HUDEP-2 (cell line): ENCODE measurements around the gene MAST4.

ENCODE experiments used
- DNase-seq, 76 experiments: peaks; one replicate each; lab custom pipeline; 2025; ENCODE audit not compliant: unreplicated experiment in 76 of 76; lab: John Stamatoyannopoulos, UW

Gene MAST4

DNA sequence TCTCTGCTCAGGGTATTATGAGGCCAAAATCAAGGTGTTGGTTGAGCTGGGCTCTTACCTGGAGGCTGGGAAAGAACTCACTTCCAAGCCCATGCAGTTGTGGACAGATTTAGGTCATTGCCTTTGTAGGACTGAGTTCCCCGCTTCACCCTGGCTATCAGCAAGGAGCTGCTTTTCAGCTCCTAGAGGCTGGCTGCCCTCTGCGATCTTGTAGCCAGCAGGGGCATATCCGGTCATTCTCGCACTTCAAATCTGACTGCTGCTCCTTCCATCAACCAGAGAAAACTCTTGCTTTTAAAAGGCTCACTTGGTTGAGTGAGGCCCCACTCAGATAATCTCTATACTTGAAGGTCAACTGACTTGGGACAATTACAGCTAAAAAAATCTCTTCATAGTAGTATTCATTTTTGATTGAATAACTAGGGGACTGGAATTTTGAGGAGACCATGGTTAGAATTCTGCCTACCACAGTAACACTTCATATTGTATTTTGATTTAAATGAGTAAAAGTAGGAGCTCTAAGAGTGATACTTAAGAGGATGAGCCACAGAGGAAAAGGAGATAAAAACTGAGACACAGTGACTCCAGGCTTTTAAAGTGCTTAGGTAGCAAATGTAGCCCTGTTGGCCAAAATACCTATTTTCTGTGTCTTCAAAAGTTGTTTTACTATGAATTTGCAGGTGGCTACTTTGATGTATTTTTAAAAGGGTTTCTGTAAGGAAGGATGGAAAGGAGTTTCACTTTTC lies 463.0 kb downstream of the MAST4 start:
- no peak for DNase-seq

DNA sequence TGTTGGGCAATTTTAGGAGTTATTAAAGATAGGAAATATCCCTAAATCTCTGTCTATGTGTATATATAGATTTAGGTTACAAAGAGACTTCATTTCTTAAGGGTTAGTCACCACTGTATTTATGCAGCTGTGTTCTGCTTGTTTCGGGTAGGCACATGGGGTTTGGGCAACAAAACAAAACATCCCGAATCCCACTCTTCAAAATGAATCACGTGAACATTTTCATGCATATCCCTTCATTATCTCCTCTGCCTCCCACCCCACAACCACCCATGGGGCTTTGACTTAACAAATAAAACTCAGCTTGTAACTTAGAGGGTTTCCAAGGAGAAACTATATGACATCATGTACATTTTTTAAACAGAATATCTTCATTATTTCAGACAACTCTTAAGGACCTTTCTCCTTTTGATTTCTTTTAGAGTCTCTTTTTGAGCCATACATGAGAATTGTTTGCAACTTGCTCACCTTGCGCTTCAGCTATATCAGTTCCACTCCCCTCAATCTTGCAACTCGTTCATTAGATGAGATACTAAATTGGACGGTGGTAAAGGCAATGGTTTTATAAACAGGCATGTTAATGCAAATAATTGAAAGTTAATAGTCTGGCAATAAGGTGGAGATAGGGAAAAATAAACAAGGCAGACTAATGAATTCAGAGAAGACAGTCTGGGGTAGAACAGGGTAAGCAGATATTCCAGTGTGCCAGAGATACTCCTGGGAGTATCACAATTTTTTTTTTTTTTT lies 463.7 kb downstream of the MAST4 start:
- DNase-seq = no peak

DNA sequence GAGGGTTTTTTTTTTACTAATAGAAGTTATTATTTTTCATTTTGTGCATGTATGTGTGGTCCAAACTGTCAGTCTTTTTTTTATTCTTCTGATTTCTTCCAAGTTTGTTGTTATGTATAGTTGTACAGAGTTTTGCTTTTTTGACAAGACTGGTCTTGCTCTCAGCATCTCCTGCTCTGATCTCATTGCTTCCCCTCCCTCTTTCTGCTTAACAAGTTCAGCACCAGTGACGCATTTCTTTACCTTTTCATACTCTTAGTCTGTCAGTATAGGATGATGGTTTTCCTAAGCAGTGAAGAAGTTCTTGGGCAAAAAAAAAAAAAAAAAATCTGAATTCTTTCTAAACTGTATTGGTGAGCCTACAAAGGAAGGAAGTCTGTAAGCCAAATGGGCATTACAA lies 465.3 kb downstream of the MAST4 start:
- DNase-seq = no peak

DNA sequence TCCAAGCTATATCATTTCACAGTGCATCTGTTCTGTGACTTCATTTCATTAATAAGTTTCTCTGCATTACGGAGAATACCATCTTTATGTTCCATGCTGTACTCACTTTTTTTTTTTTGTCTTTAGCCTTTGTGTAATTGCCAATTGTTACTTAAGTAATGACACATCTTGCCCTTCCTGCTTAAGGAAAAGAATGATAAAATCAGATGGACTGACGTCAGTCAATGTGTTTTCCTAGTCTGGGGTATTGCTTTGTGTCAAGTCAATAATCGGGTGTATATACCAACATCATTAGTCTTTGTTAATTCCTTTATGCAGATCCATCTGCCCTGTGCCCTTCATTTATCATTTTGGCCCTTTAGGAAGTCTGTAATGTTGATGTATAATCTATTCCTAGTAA lies 466.9 kb downstream of the MAST4 start:
- no peak for DNase-seq

DNA sequence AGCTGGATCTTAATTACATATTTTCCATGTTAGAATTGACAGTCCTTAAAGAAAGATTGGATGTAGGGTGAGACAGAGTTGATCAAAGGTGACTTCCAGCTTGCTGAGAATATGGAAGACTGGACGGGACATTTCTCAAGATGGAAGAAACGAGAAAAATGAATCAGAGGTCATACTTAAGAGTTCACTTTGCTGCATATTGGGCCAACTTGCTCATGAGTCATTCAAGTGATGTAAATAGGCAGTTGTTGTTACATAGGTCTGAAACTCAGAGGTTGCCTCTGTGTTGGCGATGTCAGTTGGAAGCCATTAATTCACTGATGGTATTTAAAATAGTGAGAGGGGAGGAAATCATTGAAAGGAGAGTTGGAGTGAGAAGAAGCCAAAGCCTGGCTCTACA lies 467.6 kb downstream of the MAST4 start:
- no peak for DNase-seq

DNA sequence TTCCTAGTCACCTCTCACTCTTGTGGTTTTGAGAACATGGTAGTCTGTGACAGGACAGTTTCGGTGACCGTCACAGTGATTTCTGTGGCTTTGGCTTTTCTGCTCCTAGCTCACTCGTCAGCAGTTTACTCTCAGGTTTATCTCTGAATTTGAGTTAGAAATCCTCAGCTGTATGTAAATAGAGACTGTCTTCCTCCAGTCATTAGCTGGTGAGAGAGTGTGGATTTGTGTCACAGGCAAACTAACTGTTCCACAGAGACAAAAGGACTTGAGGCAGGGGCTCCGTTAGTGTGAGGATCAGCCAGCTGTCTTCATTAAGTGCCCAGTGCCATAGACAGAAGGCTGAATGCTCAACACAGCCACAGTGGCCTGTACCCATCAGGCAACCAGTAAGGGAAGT lies 469.0 kb downstream of the MAST4 start:
- DNase-seq = no peak

DNA sequence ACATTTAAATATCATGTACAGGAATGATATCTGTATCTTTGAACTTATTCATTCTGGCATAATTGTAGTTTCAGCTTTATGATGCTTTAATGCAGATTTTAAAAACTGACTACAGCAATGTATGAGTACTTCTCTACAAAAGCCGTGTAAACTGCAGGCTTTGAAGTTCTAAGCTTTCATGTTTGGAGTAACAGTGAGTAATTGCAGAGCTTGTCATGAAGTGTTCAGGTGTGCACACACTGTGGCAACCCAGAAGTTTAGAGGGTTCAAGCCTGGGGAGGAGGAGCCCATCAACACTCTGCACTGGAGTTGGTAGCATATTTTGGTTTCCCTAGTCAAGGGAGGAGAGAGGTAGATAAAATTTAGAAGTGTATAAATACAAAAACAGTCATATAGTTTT lies 469.5 kb downstream of the MAST4 start:
- DNase-seq = no peak

DNA sequence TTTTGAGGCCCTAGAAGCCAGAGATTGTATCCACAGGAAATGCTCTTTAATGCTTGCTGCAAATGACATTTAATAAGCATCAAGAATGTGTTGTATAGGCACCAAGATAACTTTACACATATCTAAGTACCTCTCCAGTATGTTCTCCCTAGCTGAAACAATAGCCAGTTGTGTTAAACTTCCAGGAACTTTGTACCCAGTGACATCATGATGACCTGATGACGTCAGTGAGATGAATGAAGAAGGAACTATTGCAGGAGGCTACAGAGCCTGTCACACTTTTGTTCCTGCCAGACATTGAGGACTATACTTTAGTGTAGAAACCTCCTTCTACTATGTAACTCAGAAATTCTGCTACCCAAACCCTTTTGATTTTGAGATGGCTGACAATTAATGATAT lies 470.6 kb downstream of the MAST4 start:
- DNase-seq = no peak

DNA sequence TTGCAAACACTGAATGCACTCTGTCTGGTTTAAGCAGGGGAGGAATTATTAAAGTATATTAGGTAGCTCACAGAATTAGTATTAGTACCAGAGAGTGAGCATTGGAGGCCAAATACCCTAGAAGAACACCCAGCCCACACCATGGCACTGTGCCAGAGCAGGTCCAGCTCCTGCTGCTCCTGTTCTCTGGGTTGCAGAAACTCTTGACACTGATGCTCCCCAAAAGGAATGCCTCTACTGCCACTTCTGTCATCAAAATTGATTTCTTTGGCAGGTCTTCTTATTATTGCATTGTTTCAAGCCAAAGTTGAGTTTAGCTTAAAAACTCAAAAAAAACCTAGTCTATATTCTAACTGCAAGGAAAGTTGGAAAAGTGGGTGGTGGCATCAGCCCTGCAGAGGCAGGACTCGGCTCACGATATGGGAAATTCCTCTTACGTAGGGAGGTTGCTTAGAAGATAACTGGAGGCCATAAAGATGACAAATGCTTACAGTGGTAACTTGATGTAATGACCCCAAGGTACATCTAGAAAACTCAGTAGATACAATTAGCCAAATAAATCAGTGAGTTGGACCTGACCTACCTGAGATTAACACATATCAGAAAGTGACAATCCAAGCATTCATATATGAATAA lies 477.0 kb downstream of the MAST4 start:
- no peak for DNase-seq

DNA sequence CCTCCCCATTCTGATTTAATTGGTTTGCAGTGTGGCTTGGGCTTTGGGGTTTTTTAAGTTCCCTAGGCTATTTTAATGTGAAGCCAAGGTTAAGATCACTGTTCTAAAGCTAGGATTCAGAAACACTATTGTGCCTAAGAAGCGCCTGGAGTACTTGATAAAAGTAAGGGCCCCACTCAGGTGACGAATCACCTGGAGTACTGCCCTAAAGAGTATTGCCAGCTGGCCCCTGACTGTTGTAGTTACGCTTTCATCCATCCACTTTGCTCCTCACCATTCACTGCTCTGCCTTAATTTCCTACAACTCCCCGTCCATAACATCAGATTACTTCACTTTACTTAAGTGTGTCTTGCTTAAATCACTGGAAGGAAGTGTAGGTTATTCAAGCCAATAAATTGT lies 481.1 kb downstream of the MAST4 start:
- DNase-seq = no peak

DNA sequence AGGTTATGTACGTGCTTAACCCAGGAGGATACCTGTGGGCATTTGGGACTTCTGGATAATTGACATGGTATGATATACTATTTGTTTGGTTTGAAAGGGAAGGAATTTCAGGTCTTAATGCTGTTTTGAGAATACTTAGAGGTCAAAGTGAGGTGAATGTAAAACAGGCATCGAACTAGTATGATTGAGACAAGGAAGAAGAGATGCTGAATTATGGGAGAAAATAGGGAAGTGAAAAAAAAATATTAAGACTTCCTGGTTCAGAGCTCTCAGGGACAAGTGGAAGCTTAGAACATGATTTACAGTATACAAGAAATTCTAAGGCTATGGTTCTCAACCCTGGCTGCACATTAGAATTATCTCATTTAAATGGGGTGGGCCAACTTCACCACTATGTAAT lies 485.1 kb downstream of the MAST4 start:
- no peak for DNase-seq

DNA sequence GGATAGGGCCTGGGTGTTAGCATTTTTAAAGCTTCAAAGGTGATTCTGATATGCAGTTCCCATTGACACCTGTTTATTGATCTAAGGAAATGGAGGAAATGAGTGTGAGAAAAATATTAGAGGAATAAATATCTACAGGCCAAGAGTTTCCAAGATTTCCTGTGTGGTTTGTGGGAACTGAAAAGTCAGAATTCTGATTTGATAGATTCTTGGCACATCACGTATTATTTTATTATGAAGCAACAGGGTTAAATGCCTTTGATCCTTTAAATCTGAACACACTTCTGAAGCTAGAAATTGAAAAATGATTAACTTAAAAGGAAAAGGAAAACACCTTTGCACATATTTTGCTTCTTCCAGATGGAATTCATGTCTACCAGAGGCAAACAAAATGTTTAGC lies 486.7 kb downstream of the MAST4 start:
- DNase-seq = no peak

DNA sequence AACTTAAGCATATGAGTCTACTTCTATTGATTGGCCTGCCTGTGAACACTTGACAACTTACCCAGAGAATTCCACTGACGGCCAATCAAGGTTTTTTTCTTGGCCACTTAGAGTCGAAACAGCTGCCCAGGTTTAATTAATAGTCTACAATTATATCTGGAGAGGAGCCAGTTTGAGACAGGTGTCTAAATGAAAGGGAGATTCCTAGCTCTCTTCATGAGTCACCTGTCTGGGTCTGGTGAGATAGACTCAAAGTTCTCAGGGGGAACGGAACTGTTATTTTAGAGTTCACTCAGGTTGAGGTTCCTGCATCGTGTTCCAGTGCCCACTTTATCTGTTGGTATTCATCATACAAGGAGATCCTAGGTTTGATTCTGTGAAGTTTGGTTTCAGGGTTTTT lies 489.4 kb downstream of the MAST4 start:
- DNase-seq = no peak

DNA sequence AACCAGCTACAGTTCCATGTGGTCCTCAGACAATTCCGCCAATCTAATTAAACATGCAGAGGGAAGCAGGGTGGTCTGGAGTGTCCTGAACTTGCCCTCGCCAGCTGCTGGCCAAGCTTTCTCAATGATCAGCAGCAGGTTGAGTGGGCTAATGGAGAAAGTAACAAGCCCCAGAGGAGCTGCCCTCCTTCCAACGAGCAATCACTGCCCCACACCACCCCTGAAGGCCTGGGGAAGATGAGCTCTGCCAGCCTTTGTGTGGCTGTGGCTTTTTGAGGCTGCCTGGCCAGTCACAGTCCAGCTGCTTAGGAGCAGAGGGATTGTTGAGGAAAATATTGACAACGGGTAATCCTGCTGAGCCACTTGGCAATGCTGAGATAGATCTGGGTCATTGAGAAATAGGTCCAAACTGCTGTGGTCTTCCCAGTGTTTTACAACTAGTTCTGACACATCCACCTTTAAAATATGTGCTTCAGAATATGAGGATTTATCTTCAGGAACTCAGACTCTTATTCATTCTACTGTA lies 493.1 kb downstream of the MAST4 start:
- no peak for DNase-seq

DNA sequence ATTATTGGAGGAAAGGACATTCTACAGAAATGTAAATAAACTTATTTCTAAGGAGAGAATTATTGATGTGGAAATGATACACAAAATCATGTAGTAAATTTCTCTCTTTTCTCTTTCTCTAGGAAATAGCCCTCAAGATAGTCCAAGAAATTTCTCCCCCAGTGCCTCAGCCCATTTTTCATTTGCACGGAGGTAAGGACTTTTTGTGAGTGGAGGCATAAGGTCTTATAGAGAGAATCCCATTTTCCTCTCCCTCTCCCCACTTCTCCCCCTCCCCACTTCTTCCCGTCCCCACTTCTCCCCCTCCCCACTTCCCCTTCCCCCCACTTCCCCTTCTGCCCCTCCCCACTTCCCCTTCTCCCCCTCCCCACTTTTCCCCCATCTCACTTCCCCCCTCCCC lies 493.8 kb downstream of the MAST4 start:
- DNase-seq = no peak

DNA sequence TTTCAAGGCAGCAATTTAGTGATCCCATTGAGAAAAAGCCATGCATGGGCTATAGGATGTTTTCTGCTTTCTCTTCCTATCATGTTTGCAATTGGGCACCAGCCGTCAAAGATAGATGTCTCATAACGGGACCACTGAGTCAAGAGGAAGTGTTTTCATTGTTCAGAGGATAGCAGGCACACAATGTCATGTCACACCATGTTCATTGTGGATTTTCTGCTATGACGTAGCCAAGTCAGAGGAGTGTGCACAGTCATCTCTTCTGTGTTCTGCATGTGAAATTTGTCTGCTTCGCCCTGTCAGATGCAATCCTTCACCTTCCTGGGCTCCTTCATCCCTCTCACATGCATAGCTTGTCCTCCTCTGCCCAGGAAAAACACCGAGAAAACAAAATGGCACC lies 494.4 kb downstream of the MAST4 start:
- no peak for DNase-seq

DNA sequence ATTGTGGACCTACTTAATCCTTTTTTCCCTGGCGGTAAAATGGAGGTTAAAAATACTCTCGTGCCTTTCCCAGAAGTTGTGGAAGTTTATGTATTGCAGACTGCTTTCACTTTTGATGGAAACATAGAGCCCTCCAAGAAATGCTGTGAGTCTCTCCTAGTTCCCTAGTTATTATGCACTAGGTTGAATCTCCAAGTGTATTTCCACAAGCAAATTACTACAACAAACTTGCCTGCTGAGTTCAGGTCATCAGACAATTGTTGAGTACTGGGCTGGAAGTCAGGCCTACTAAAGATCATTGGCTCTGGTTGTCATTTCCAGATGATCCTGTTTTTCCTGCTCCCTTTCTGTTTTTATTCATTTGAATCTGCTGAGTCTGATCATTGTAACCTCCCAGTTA lies 496.3 kb downstream of the MAST4 start:
- no peak for DNase-seq

DNA sequence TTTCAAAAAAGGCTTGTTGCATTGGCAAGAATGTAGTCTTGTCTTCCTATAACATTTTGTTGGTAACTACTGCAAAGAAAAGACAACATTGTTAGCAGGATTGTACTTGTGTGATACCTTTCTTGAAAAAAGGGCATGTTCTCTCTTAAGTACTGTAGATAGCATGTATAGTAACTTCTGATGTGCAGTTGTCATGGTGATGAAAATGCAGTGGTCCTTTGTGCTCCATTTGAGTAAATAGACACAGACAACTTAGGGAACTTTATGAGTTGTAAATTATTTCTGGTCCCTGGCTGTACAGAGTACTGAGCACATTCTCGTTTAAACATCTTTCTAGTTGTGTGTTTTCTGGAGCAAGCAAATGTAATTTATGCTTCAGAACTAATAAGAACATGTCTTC lies 497.1 kb downstream of the MAST4 start:
- no peak for DNase-seq

DNA sequence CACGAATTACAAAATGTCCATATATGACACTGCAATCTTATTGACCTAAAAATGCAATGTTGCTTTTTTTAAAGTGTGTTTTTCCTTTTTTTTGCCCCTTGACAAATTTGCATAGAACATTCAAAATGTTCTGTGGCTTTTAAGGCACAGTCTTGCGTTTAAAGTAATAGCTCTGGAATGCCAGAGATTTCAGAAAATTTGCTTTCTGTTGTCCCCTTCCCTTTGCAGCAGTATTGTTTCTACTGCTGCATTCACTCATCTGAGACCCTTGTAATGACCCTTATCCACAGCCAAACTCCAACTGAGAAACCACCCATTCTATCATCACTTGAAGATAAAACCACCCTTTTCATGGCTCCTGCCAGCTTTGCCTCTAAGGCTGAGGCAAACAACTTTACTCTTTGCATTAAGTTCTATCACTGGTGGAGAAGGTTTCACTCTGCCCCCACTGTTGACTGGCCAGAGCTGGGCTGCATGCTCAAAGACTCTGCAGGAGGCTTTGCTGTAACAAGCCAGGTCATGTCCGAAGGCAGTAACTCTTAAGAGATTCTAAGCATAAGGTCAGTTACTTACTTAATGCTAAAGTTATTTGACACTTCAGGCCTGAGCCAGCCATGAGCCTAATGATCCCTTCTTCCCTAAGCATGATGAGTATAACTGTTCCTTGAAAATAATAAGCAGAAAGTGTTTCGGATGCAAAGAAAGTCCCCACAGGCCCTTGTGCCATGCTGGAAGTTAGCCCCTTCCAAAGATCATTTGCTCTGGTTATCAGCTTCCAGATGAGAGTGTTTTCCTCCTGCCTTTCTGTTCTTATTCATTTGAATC lies 498.5 kb downstream of the MAST4 start:
- no peak for DNase-seq

DNA sequence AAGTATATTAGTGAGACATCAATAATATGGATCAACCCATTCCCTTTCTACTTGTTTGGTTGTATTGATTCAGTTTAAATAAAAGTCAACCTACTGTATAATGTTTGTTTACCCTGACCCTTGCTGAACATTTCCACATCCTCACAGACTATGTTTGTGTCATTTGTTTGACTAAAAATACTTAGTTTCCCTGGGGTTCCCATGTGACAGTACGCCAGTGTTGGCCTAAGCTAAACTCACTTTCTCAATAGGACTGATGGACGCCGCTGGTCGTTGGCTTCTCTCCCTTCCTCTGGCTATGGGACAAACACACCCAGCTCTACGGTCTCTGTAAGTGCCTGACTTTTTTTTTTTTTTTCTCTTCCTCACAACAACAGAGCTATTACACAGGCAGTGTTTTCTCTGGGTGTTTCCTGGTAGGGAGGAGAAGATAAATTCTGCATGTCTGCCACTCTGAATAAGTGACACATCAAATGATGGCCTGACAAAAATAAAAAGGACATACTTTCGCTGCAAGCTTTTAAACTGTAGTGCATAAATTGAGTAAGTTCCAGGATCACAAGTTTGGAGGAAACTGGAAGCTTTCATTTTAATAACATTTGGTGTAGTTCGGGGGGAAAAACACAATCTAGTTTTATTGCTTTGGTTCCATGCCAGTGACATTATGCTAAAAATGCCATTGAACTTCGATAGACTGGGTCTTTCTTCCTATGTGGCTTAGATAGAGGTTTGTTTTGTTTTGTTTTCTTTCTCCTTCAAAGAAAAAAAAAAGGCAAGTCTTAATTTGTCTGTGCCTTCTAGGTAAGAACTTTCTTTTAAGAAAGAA lies 499.4 kb downstream of the MAST4 start:
- no peak for DNase-seq
